ENCODE measurements around the gene EMP2.

EMP2 gene

DNA sequence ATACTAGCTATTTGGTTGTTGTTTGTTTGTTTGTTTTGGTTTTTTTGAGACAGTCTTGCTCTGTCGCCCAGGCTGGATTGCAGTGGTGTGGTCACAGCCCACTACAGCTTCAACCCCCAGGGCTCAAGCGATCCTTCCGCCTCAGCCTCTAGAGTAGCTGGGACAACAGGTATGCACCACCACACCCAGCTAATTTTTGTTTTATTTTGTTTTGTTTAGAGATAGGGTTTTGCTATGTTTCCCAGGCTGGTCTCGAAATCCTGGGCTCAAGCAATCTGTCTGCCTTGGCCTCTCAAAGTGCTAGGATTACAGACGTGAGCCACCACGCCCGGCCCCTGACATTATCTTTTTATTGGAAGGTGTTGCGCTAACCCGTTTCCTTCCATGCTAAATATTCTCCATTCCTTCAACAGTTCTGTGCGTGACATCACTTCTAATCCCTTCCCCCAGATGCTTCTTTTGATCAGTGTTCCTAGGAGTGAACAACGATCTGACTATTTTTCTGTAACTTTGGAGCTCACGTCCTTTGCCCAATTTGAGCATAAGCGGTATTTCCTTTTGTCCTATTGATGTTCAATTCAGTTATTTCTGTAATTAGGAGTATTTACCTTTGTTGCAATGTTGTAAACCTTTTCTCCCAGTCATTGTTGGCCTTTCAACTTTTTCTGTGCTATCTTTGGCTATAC is 30.2 kb upstream of the EMP2 start:
- in situ Hi-C loops (cut with MboI; ENCODE audit: low sequenced_read_pairs), result no loop called here

DNA sequence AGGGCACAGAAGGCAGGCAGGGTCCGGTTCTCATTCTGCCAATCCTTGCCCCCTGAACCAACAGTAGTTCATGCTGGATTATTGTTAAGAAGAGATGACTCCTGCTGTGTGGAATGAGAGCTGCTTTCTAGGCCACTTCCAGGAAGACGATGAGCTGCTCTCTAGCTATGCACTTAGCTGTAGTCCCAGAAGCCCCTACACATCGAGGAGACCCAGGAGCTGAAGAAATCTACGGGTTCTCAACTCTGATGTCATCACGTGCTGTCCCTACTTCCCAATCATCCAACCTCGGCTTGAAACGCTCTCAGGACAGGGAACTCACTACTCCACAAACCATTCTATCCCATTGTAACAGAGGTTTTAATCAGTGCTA is 29.0 kb upstream of the EMP2 start:
- in situ Hi-C loops (cut with MboI; ENCODE audit: low sequenced_read_pairs), result no loop called here

DNA sequence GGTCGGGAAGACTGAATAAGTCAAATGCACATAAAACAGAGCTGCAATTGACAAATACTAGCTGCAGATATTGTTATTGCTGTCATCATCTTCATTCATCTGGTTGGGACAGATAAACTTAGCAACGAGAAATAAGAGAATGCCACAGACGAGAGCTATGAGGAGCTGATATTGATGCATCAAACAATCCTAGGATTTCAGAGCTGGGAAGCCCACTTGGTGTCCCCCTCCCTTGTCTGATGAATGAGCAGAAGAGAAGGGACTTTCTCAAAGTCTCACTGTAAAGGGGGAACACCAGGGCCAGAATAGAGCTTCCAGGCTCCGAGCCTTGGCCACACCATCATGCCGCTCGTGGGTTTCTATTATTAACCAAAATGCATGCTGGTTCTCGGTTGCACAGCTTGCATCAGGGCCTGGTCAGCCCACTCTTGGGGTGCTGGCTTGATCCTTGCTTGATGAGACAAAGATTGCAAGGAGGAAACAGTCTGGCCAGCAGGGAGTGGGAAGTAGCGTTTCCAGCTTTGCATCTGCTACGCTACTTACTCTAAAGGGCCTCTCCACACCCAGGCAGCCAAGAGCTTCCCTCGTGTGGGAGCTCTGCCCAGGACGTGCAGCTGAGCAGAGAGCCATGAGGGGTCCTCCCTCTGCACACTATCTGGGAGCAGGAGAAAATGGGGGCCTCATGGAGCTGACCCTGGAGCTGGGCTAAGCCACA is 28.4 kb upstream of the EMP2 start:
- in situ Hi-C loops (cut with MboI; ENCODE audit: low sequenced_read_pairs), result no loop called here

DNA sequence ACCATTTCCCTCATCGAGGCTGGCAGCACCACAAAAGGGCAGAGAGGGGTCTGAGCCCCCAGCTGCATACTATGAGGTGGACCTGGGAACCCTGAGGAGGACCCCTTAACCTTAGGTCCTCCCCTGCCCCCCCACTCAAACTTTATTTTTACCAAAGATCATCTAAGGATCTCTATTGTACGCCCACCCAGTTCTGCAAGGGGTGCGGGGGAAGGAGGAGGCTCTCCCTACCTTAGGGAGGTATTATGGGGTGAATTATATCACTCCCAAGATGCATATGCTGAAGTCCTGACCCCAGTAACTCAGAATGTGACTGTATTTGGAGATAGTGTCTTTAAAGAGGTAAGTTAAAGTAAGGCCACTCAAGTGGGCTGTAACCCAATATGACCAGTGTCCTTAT is 26.8 kb upstream of the EMP2 start:
- in situ Hi-C loops (cut with MboI; ENCODE audit: low sequenced_read_pairs), result no loop called here

DNA sequence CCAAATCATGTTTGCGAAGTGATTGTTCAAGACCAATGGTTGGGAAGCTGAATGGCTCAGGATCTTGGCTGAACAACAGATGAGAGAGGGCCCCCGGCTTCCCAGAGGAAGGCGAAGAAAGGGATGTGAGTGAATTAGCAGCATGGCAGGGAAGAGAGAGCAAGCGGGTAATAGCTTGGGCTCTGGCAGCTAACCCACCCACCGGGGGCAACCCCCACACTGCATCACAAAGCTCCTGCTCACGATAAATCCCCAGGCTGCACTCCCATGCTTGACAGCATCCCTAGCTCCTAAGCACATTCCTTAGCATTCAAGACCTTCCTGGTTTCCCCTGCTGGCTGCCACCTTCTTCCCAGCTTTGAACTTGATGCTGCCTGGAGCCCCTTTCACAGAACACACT is 26.2 kb upstream of the EMP2 start:
- in situ Hi-C loops (cut with MboI; ENCODE audit: low sequenced_read_pairs), result no loop called here

DNA sequence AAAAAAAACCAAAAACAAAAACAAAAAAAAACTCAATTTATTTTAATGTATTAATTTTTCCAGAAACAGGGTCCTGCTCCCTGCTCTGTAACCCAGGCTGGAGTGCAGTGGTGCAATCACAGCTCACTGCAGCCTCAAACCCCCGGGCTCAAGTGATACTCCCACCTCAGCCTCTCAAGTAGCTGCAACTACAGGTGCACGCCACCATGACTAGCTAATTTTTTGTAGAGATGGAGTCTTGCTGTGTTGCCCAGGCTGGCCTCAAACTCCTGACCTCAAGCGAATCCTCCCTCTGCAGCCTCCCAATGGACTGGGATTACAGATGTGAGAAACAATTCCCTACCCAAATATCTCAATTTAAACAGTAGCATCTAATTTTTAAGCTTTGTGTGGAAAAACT is 25.2 kb upstream of the EMP2 start:
- in situ Hi-C loops (cut with MboI; ENCODE audit: low sequenced_read_pairs), result no loop called here

DNA sequence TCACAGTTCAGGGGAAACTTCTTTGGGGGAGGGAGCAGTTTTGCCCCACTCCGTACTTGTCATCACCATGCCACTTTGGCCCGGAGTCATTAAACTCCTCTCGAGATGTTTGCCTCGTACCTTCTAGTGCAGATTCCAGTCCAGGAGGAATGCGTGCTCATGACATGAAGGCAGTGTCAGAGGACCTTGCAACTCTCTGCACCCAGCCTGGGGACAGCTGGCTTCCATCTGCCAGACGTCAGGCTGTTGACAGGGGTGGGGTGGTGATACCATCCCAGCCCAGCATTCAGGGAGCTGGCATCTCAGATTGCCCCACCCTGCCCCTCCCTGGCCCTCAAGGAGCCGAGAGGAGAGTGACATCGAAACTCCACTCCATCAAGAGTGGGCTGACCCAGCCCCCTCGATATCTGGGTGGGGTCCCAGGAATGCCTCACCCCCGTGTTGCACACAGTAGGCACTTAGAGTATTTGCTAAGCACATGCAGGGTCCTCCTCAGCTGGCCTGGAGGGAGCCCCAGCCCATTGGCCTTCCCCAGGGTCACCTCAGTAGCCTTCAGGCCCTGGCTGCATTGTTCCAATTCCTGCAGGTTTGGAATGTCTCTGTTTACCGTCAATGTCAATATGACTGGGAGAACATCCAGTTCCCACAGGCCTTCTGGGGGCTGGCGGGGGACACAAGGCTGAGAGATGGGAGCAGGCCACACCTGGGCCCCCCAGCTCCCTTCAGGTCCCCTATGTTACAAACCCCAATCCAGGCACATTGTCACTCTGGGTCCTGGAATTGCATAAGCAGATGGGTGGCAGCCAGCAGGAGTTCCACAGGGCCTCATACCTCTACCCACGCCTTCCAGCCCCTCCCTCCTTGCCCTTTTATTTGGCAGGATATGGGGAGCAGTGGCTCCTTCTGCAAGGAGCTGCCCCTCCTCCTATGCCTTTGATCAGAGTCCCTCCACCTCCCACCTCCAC is 21.3 kb upstream of the EMP2 start:
- in situ Hi-C loops (cut with MboI; ENCODE audit: low sequenced_read_pairs), result no loop called here

DNA sequence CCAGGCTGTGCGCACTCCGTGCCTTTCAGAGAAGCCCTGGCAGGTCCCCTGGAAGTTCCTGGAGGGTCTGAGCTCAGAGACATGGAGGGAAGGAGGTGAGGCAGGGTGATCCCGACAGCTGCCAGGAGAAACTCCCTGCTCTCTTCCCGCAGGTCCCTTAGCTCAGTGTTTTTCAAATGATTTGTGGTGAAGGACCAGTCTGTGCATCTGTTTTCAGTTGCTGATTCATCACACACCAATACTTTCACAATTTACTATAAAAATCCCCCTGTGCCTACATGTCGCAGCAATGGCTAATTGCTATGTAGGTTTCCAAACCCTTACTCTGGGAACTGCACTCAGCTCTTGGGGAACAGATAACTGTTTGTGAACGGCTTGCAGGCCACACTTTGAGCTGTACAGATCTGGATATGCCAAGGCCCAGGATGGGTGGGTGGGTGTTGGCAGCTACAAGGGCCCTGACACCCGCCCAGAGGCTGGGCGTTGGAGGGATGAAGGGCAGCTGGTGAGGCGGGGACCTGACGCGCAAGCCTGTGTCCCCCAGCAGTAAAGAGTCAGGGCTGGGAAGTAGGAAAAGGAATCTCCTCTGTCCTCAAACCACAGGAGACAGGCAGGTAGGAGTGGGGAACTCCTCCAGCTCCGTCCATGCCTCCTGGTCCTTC is 20.5 kb upstream of the EMP2 start:
- in situ Hi-C loops (cut with MboI; ENCODE audit: low sequenced_read_pairs), result no loop called here

DNA sequence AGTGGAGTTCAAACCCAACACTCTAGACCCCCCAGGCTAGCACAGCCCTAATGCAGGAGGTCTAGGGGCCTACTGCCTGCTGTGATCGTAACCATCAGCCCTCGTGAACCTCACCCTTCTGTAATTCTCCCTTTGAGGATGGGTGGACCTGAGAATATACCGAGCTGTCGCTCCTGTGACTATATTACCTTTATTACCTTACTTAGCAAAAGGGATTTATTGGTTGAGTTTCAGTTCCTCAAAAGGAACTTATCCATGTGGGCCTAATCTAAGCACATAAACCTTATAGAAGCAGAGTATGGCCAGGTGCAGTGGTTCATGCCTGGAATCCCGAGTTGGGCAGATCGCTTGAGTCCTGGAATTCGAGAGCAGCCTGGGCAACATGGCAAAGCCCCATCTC is 19.2 kb upstream of the EMP2 start:
- in situ Hi-C loops (cut with MboI; ENCODE audit: low sequenced_read_pairs), result no loop called here

DNA sequence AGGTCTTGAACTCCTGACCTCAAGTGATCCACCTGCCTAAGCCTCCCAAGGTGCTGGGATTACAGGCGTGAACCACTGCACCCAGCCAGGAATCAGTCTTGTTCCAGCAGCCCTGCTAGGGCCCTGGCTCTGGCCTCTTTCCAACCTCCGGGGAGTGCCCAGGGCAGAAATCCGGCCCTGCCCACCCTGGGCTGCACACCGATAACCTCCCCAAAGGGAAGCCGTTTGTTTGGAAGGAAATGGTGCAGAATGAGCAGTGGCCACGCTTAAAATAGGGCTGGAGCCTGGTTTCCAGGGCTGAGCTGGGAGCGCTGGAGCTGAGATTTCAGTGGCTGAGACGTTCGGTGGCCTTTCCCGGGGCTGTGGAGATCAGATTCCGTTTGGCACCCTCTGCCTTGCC is 17.8 kb upstream of the EMP2 start:
- in situ Hi-C loops (cut with MboI; ENCODE audit: low sequenced_read_pairs), result no loop called here

DNA sequence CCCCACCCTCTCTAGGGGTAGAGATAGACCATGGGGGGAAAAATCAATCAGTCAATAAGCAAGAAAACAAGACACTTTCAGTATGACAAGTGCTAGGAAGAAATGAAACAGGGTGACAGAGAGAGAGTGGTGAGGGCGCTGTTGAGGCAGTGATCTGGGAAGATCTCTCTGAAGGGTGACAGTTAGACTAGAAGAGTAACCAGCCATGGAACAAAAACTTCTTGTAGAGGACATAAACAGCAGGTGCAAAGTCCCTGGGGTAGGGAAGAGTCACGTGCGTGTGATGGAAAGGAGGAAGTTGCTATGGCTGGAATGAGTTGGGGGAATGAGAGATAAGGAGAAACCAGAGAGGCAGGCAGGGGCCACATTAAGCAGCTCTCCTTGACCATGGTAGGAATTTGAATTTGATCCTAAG is 16.8 kb upstream of the EMP2 start:
- in situ Hi-C loops (cut with MboI; ENCODE audit: low sequenced_read_pairs), result no loop called here

DNA sequence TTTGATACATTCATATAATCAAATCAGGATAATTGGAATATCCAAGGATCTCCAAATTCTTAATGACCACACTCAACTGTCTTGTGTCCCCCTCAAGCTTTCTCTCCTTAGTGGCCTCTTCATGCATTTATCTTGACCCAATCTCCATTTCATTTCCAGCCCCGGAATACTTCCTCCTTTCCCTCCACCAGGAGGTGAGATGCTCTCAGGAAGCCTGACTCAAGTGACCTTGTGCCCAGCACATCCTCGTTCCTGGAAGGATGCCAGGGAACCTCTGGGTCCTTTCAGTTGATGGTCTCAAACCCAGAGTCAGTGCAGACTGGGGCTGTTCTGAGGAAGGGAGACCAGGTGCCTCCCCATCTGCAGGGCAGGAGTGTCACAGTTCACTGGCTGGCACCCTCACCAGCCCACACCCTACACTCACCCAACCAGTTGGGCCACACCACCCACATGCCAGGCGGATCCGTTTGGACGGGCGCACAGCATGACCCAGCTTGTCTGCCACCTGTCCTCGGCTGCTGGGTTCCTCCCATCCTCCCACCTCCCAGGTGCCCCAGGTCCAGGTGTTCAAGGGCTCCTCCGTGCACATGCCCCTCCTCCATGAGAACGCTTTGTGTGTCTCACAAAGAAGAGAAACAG is 14.0 kb upstream of the EMP2 start:
- in situ Hi-C loops (cut with MboI; ENCODE audit: low sequenced_read_pairs), result no loop called here

DNA sequence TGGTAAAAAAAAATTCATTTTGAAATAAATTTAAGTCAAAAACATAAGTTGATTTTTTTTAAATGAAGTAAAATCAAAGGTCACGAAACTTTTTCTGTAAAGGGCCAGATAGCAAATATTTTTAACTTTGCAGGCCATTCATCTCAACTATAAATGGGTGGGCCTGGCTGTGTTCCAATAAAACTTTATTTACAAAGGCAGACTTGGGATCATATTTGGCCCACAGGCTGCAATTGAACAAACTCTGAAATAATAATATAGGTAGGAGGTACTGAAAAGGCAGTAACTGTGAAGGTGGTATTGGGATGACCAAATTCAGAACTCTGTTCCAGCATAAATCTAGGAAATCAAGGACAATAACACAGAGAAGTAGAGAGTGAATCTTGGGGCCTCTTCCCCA is 12.2 kb upstream of the EMP2 start:
- in situ Hi-C loops (cut with MboI; ENCODE audit: low sequenced_read_pairs), result no loop called here

DNA sequence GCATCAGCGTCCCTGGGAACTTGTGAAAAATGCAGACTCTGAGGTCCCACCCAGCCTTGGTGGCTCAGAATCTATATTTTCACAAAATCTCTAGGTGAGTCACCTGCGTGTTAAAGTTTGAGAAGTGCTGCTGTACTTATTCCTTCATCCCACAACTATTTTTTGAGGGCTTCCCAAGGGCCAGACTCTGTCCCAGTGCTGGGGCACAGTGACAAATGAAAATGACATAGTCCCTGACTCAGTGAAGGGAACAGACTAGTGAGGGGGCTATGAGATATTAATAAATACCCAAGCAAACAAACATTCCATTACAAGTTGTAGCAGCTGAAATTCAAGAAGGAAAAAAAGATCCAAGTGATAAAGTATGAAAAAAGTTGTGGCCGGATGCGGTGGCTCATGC is 9.9 kb upstream of the EMP2 start:
- in situ Hi-C loops (cut with MboI; ENCODE audit: low sequenced_read_pairs), result no loop called here

DNA sequence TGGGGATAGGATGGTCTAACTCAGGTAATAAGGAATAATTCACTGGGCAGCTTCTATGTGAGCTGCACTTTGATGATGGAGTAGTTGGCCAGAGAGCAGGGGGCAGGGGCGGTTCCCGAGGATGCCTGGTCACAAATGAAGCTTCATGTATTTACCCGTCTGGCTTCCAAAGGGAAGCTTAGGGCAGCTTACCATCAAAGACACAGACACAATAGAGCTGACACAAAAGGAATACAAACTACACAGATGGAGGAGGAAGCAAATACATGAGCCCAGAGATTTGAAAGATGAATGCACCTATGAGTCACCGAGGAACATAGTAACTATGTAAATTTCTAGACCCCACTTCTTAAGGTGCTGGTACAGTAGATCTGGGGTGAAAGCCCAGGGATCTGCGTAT is 8.7 kb upstream of the EMP2 start:
- in situ Hi-C loops (cut with MboI; ENCODE audit: low sequenced_read_pairs), result no loop called here

DNA sequence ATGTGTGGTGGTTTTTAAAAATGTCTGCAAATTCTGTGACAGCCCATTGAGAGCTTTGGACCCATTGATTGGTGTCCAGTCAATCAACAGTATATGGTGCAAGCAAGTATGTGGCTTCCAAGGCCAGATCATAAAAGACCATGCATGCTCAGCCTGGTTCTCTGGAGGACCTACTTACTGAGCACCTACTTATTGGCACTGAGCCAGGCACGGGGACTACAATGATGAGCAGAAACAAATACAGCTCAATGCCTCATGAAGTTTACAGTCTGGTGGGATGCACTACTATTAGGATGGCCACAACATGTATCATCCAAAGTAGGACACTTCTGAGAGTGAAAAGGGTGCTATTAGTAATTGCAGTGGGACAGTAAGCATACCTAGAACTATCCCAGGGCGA is 7.2 kb upstream of the EMP2 start:
- in situ Hi-C loops (cut with MboI; ENCODE audit: low sequenced_read_pairs), result no loop called here

DNA sequence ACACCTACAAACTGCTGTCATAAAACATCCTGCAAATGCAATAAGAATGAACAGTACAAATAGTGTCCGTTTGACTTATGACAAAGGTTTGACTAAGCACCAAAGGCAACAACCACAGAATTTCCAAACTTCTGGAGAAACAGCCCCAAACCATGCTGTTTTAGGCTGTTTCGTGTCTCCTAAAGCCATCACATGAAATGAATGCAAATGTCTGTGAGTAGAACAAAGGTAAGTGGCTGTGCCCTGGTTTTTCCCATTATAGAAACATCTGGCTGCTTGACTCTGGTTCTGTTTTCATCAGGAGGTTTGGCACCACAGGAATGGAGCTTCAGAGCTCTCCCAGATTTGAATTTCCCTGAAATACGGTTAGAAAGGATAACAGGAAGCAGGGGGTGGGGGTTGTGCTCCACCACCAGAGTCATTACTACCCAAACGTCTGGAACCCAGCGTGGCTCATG is 4.6 kb upstream of the EMP2 start:
- in situ Hi-C loops (cut with MboI; ENCODE audit: low sequenced_read_pairs), result no loop called here

DNA sequence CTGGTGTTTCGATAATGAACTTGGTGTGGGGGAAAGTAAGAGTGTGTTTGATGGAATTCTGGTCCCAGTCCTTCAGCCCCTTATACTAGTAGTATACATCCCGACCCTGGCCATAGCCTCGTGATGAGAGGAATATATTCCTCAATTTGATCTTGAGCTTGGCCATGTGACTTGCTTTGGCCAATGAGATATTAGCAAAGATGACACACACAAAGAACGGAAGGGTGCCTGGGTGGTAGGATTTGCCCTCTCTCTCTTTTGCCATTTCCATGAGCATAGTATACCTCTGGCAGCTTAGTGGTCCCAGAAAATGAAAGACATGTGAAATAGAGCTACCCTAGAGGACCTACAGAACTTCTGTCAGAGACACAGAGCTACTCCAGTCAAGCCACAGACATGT is 2.9 kb upstream of the EMP2 start:
- in situ Hi-C loops (cut with MboI; ENCODE audit: low sequenced_read_pairs), result no loop called here

DNA sequence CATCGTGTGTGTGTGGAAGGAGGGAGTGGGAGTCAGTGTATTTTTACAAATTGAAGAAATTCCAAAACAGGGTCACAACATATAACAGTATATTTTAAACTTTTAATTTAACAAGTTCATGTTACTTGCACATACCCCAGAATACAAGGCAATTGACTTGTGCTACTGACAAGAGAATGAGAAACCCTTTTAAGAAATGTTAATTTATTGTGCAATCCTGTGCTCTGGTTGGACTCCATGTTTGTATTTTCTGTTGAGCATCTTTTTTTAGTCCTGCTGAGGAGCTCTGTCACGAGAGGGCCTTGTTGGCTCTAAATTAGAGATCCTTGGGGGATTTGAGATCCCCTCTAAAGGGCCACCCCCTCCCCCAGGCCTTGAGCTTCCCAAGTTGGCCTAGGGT is 1.1 kb upstream of the EMP2 start:
- in situ Hi-C loops (cut with MboI; ENCODE audit: low sequenced_read_pairs), result no loop called here

DNA sequence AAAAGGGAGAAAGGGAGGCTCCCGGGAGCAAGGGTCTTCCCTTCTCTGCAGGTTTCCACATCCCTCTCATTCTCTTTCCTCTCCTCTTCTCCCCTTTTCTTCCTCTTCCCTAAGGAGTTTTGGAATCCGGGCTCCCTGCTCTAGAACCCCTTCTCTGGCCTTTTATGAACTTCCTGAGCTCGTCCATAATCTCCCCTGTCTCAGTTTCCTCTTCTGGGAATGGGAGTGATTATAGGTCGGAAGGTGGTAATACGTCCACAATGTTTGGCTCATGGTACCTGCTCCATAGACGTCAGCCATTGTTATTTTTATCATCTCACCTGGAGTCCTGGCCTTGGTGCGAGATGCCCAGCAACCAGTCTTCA is 467 bp upstream of the EMP2 start:
- in situ Hi-C loops (cut with MboI; ENCODE audit: low sequenced_read_pairs), result no loop called here

DNA sequence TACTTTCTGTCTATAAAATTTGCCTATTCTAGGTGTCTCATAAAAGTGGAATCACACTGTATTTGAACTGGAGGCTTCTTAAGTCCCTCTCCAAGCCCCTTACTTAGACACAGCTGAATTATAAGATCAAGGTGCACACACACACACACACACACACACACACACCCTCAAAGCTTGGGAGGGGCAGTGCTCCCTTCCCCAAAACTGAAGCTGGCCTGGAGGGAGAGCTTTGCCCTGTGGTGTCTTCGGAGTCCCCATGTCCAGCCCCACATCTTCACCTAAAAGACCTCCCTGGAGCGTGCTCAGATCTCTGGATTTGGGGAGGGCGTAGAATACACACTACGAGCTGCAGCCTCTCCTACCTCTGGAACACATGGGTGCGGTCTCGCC is 828 bp downstream of the EMP2 start:
- in situ Hi-C loops (cut with MboI; ENCODE audit: low sequenced_read_pairs), result no loop called here

Measured in HL-60/S4 treated with retinoic acid at 250 ng/mL for 4 days and 3 days (cell line).